Inferior parietal cortex (tissue), 1 donor: ENCODE data around the gene PRF1.

ENCODE experiments used
- DNase-seq: peaks from one replicate; pipeline ENCODE4 v3.0.0-alpha.2; 2016; ENCODE audit errors: extremely low spot score

Gene PRF1

DNA sequence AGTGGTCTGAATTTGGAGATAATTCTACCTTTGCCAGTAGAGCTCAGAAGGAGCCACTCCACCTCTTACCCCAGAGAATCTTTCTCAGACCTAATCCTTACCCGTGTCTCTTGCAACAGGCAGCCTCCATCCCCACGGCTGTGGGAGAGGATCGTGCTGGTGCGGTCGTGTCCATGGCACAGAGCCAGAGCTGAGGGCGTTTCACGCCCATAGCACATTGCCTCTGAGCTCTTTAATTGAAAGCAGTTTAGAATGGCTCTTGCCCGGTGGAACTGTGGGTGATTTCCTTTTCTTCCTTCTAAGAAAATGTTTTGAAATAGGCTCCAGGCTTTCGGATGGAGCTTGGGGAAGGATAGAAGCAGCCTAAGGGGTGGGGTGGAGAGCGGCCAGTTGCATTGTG, 41.5 kb downstream of the PRF1 start:
- DNase-seq, result peak; percentile 29

DNA sequence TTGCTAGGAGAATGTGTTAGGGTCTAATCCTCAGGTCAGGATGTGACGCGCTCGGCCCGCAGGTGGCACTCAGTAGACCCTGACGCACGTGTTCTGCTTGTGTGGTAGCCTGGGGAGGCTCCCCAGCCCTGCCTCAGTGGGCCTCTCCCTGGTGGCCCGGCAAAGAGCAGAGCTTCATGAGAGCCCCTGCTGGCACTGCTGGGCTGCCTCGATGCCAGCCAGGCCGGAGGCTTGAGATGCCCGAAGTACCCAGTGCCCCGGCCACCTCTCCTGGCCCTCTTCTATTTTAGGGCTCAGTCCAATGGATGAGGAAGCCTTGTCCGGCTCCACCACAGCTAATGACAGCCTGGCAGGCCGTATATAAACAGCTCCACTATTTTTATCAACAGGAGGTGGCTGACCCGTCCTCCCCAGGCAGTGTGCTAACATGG, 42.0 kb downstream of the PRF1 start:
- no peak for DNase-seq

DNA sequence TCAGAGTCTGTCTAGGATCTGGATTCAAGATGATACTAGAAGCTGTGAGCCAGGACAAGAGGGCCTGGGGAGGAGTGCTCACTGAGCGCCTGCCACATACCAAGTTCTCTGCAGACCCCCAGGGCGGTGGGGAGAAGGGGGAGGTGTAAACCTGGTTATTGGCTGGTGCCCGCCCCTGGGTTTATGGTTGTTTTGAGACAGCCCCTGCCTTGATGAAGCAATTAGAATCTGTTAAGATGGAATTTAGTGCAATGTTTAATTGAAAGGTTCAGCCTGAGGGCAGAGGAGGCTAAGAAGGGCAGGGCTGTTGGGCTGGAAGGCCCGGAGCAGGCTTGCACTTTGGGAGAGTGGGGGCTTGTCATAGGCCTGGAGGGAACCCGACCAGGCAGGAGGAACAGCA, 42.7 kb downstream of the PRF1 start:
- no peak for DNase-seq

DNA sequence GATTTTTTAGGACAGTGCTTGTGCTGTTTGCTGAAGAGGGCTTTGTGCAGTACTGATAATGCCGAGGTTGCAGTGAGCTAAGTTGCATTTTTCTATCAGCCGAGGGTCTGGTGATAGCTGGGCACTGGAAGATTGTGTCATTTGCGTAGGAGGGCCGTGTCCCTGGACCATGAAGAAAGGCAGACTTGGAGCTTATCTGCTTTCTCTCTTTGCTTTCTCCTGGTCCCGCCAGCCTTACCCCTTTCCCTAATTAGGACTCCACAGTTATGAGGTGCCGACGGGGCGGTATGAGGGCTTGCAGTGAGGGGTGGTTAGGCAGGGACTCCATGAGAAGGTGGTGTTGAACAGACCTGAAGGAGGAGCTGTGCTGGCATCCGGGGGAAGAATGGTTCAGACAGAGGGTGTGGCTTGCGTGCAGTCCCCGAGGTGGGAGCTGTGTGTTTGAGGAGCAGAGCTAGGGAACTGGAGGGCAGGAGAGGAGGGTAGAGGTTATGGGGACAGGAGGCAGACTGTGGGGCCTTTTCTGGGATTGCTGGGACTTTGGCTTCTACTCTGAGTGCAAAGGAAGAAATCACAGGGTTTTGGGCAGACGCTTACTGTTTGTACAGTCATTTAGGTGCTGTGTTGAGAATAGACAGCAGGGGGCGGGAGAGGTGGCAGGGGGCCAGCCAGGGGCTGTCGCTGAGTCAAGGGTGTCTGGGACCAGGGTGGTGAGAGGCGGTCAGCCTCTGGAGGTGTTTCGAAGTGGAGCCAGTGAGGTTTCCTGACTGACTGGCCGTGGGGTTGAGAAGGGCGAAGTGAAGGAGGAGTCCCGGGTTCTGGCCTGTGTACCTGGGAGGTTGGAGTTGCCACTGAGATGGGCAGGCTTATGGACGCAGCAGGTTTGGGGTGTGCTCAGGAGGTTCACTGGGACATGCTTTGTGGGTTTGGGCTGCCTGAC, 43.4 kb downstream of the PRF1 start:
- DNase-seq, result no peak

DNA sequence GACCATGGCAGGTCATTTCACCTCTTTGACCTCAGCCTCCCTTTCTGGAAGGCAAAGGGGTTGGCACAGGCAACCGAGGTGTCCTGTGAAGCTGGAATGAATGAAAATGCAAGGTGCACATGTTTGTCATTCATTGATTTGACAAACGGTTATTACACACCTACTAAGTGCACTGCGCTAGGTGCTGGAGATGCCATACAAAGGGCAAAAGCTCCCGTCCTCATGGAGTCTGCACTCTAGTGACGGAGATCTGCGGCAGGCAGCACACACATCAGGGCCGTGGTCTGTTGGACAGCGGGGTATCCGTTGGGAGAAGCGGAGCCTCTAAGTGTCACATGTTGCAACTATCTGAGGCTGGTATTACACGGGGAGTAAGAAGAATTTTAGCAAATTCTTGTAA, 44.2 kb downstream of the PRF1 start:
- no peak for DNase-seq

DNA sequence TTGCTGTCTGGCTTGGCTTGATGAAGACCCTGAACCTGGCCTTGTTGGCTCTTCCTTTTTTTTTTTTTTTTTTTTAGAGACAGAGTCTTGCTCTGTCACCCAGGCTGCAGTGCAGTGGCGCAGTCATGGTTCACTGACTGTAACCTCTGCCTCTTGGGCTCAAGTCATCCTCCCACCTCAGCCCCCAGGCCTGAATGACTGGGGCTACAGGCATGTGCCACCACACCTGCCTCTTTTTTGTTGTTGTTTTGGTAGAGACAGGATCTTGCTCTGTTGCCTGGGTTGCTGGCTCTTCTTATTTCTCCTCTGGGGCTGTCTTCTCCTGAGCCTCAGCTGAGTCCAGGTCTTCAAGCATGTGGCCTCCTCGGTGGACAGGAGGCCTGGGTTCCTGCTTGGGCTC, 44.7 kb downstream of the PRF1 start:
- no peak for DNase-seq

DNA sequence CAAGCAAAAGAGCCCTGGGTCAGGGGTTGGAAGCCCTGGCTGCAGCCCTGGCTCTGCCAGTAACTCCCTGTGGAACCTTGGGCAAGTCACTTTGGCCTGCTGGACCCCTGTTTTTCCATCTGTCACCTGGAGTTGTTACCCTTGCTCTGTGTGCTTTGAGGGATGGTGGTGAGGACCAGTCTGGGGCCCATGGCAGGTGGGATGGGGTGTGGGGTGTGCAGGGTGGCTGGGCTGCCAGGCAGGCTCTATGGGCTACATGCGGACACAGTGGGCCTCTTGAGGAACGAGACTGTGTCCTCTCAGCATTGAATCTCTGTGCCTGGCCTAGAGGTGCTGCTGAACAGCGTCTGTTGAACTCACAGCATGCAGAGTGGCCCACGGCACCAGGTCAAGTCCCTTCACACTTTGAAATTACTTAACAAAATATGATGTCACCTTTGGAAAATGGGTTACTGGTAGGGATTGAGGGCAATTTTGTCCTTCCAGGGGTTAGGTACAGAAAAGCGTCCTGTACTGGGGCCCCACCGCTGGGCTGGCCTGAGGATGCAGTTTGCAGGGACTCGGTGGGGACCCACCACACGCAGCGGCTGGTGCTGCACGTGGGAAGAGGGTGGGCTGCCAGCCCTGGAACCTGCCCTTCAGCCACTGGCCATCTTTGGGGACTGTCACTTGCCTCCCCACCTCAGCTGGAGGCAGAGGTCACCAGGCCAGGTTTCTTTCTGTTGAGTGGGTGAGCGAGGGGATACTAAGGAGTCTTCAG, 45.3 kb downstream of the PRF1 start:
- DNase-seq, result no peak

DNA sequence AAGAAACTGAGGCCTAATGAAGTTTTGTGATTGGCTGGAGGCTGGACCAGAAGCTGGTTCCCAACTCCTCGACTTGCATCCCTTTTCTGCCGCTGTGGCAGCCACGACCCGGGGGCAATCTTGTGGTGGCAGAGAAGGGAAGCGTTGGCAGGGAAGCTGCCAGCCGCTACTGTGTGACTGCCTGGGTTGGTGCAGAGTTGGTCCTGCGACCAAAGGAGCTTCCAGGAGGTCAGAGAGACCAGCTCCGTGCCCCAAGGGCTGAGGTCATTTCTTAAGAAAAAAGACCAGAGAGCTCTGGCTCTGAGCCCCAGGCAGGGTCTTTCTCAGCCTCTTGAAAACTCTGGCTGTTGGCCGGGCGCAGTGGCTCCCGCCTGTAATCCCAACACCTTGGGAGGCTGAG, 47.2 kb downstream of the PRF1 start:
- DNase-seq, result no peak

DNA sequence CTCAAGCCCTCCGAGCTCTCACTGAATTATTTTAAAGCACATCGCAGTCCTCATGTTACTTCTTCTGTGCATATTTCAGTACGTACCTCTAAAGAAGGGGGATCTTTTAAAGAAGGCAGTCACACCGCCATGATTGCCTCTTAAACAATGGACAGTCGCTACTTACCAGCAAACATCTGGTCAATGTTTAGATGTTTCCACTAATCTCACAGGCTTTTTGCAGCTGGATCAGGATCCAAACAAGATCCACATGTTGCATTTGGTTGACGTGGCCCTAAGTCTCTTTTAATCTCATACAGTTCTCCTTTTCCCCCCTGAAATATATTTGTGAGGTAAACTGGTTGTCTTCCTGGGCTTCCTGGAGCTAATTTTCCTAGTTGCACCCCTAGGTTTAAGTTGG, 50.0 kb downstream of the PRF1 start:
- no peak for DNase-seq

DNA sequence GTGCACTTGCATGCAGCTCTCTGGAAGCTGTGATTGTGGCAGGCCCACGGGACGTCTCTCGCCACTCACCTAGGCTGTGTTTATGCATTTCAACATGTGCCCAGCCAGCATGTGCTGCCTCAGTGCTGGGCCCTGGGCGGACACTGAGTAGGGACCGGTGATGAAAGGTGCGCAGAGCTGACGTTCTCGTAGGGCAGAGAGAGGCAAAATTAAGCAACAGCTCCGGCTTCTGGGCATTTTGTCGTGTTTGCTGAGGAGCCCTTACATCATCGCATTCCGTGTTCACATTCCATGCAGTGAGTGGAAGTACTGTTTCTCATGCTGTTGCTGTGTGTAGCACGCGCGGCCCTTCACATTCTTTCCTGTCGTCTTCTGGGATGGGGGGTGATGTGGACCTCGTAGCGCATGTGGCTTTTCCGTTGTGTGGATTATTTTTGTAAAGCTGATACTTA, 50.5 kb downstream of the PRF1 start:
- DNase-seq, result no peak

DNA sequence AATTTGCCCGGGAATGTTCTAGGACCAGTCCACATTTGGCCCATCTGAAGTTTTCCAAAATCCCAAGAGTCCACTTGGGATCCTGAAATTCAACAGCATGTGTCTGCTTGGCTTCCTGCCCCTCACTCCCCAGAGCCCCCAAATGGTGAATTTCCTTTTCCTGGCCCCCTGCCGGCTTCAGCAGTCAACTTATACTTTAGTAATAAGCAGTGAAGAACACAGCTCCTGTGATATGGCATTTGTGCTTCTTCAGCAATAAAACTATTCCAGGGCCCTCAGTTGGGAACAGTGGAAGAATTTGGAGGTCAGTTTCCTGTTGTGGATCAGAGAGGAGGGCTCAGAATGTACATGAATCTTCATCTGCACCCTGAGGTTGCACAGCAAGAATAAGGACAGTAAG, 51.1 kb downstream of the PRF1 start:
- DNase-seq, result no peak

DNA sequence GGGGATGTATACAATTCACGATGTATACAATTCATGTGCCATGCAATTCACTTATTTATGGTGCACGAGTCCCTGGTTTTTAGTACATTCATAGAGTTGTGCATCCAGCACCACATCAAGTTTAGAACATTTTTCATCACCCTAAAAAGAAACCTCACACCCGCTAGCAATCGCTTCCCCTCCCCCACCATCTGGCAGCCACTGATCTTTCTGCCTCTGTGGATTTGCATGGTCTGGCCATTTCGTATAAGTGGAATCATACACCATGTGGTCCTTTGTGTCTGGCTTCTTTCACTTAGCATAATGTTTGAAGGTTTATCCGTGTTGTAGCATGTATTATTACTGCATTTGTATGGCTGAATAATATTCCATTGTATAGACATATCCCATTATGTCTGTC, 52.1 kb downstream of the PRF1 start:
- no peak for DNase-seq

DNA sequence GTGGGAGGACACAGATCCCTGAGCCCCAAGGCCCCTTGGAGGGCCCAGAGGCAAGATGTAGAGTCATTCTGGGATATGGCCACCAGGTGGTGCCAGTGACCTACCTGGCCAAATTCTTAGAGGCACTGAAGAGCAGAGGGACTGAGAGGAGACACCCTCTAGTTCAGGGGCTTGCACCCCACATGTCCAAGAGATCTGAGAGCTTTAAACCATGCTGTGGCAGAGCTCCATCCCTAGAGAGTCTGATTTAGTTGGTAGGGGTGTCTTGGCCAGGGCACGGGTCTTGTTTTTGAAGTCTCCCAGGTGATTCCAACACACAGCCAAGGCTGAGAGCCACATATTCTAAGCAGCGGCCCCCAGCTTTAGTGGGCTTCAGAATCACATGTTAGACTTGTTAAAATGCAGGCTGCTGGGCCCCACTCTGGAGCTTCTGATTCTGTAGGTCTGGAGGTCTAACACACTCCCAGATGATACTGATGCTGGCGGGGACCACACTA, 52.5 kb downstream of the PRF1 start:
- DNase-seq, result peak; percentile 88

DNA sequence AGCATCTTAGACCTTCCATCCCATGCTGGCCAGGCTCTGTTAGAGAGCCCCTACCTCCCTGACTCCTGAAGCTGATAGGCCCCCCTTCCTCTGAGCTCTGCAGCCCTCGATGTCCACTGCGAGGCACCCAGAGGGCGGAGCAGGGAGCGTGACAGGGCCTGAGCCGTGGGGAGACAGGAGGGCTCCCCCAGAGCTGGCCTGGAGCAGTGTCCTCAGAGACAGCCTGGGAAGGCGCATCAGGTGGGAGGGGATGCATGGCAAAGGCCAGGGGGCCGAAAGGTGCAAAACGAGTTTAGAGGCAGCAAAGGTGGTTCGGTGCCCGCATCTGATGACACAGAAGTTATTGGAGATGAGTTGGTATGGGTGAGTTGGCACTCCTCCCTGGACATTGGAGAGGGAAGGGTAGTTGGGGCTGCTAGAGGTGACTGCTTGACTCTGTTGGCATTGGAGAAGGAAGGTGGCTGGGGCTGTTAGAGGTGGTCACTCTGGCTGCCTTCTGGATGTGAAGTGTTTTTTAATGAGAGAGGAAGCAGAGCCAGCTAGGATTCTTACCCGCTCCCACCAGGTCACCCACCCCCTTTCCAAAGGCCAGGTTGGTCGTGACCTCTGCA, 53.1 kb downstream of the PRF1 start:
- no peak for DNase-seq
